Kidney (tissue), 14 donors: Measurements from ENCODE around the gene VAV2. TPM values are rescaled to one million over a fixed set of nuclear protein-coding genes. Genes with fewer than 3 reads are reported as not detected.
A peak's percentile ranks its signal among the peaks of the same experiment; 100 is the strongest.

Source experiments
- DNase-seq, 5 donors: peaks; one replicate each; pipeline ENCODE4 v3.0.0-alpha.2; 2013 to 2020
- FAIRE-seq: peaks from 2 replicates; lab custom pipeline; 2012; peaks lifted over from hg19 to GRCh38; lab: Jason Lieb, UNC
- H3K27ac ChIP-seq, 2 donors: one replicate each; pipeline ENCODE4 v1.7.0; 2013; ENCODE audit warnings: low read depth in 2 of 2, low read length in 2 of 2, inconsistent platforms in 1 of 2
- H3K27me3 ChIP-seq: one replicate; pipeline ENCODE4 v1.7.1; 2013; ENCODE audit warnings: low read length, inconsistent platforms; ENCODE audit not compliant: control insufficient read depth, insufficient read depth
- H3K36me3 ChIP-seq, 3 donors: one replicate each; pipeline versions ENCODE4 v1.7.0 to v1.7.1; 2013; ENCODE audit warnings: low read length in 3 of 3, control low read depth in 1 of 3, inconsistent platforms in 1 of 3; ENCODE audit not compliant: insufficient read depth in 3 of 3, control insufficient read depth in 2 of 3
- H3K4me1 ChIP-seq, 3 donors: one replicate each; pipeline versions ENCODE4 v1.7.0 to v1.7.1; 2013; ENCODE audit warnings: low read length in 3 of 3, inconsistent platforms in 1 of 3, low read depth in 1 of 3; ENCODE audit not compliant: control insufficient read depth in 2 of 3, insufficient read depth in 2 of 3
- H3K4me3 ChIP-seq, 3 donors: one replicate each; pipeline versions ENCODE4 v1.7.0 to v1.8.1; 2013; ENCODE audit warnings: low read length in 3 of 3, control low read depth in 1 of 3, inconsistent platforms in 1 of 3
- H3K9ac ChIP-seq, 3 donors: one replicate each; pipeline versions ENCODE4 v1.7.0 to v1.7.1; 2013; ENCODE audit warnings: low read length in 3 of 3, control low read depth in 1 of 3, inconsistent platforms in 1 of 3
- H3K9me3 ChIP-seq, 3 donors: one replicate each; pipeline versions ENCODE4 v1.7.0 to v1.7.1; 2013; ENCODE audit warnings: low read length in 3 of 3, control low read depth in 1 of 3, inconsistent platforms in 1 of 3; ENCODE audit not compliant: control insufficient read depth in 2 of 3, insufficient read depth in 1 of 3
- CTCF ChIP-seq: IDR thresholded peaks from 3 replicates; pipeline ENCODE4 v1.5.1; 2012; ENCODE audit warnings: mild to moderate bottlenecking, moderate library complexity, borderline replicate concordance; ENCODE audit not compliant: insufficient read depth; ENCODE audit errors: extremely low read depth
- intact Hi-C: fragments of 100-400 bp; cut with DNase I; formaldehyde crosslinking; loops from one replicate; pipeline ENCODE4 v1.11.1; 2022
- polyA plus RNA-seq: library from polyadenylated mRNA; stranded (reverse); fragments of 350-450 nt; fragmentation: Illumina TruSeq; extraction: RNeasy Lipid Tissue Mini Kit (QIAGEN cat#74804); gene quantifications from one replicate; pipeline ENCODE4 v1.2.3, GENCODE V29; 2014; ENCODE audit warnings: low read depth, low replicate concordance; ENCODE audit not compliant: insufficient read depth
- total RNA-seq: library from RNA; stranded (reverse); fragmentation: NEBNext Ultra II Directional; extraction: Animal tissue kit (Norgen Biotek cat#: 25700); gene quantifications from one replicate; pipeline ENCODE4 v1.2.1, GENCODE V29; 2021
- donor health status: control.
- donor health status: control.
- donor health status: control.
- donor health status: control.
- donor health status: control.
- donor health status: DM: yes; HTN: yes; CAD: no.
- donor health status: Normal renal cell carcinoma (clear cell type).

The VAV2 gene
- total and polyA plus RNA-seq, 2 donors from 2014 or later: 22.3 to 47.1 TPM

- no peak overlapping the region for H3K4me3 ChIP-seq
- FAIRE-seq (no peak), DNase-seq (peak in 1 of 5 donors; percentile 73)
- H3K36me3 ChIP-seq: peaks cover 2 to 22% (median 2%) of the 10 kb centered on the region in 3 donors
- TF ChIP-seq CTCF: no peak
- H3K9ac ChIP-seq: no peak overlapping the region
- peaks cover 0 to 25% (median 0%) of the 10 kb centered on the region in 3 donors for H3K4me1 ChIP-seq
- H3K27me3 ChIP-seq: no peaks in the 10 kb centered on the region
- H3K9me3 ChIP-seq: no peaks in the 10 kb centered on the region
- peak overlapping the region in 1 of 2 donors; percentile 71 for H3K27ac ChIP-seq
- intact Hi-C loops: no loop called here
Observed at GRCh38 chr9:133788045-133788818, 203.9 kb downstream of the VAV2 start.

GRCh38 chr9:133787754-133788025 lies 204.4 kb downstream of the VAV2 start:
- peaks cover 0 to 21% (median 0%) of the 10 kb centered on the region in 3 donors for H3K4me1 ChIP-seq
- no peaks in the 10 kb centered on the region for H3K27me3 ChIP-seq
- no peak overlapping the region for H3K9ac ChIP-seq
- TF ChIP-seq CTCF: no peak
- peaks cover 2 to 25% (median 4%) of the 10 kb centered on the region in 3 donors for H3K36me3 ChIP-seq
- FAIRE-seq: no peak
- DNase-seq: peak in 2 of 5 donors; percentile 43 to 83
- intact Hi-C loops: no loop called here
- H3K27ac ChIP-seq: peak overlapping the region in 1 of 2 donors; percentile 32
- H3K9me3 ChIP-seq: no peaks in the 10 kb centered on the region
- no peak overlapping the region for H3K4me3 ChIP-seq

- Histone ChIP-seq H3K27me3 (no peaks in the 10 kb centered on the region), H3K9ac (no peak overlapping the region), H3K9me3 (no peaks in the 10 kb centered on the region), H3K27ac (peak overlapping the region in 1 of 2 donors; percentile 2), H3K36me3 (peaks cover 0 to 25% (median 4%) of the 10 kb centered on the region in 3 donors), H3K4me1 (peaks cover 0 to 21% (median 0%) of the 10 kb centered on the region in 3 donors), H3K4me3 (no peak overlapping the region)
- FAIRE-seq (no peak), DNase-seq (peak in 1 of 5 donors; percentile 38)
- no peak for TF ChIP-seq CTCF
- intact Hi-C loops: no loop called here
Observed at GRCh38 chr9:133786907-133787753, 205.0 kb downstream of the VAV2 start.
